ENCODE results near the gene DPYD.

- TF ChIP-seq CTCF (IDR thresholded peaks at IDR 0.05) = no peak
- no peak for TF ChIP-seq ZFX (IDR thresholded peaks at IDR 0.05; ENCODE audit: borderline replicate concordance)
Measured at GRCh38 chr1:97254731-97255463, 665.9 kb downstream of the DPYD start.
